Natural killer cell (primary cell): ENCODE results near the gene CNBP. TPM values are rescaled to one million over a fixed set of nuclear protein-coding genes. Genes with fewer than 3 reads are reported as not detected.
A peak's percentile ranks its signal among the peaks of the same experiment; 100 is the strongest.

Experiments used
- ATAC-seq, 3 donors: fragments of 150-1000 bp in 2 of 3; fragments of 200-7000 bp in 1 of 3; cut with Tn5 transposase; 1 replicate in 1 of 3; 2 replicates in 2 of 3; pipeline ENCODE4 v1.10.0; 2021; ENCODE audit warnings: mild to moderate bottlenecking in 2 of 3, moderate library complexity in 2 of 3
- DNase-seq, 2 donors: peaks; one replicate each; pipeline versions ENCODE4 v3.0.0 to v3.0.0-alpha.2; 2013 to 2021; ENCODE audit warnings: mixed read lengths in 1 of 2
- H3K27ac ChIP-seq: one replicate; pipeline ENCODE4 v1.5.1; 2013; ENCODE audit warnings: mild to moderate bottlenecking, low read length
- H3K27me3 ChIP-seq: one replicate; pipeline ENCODE4 v1.6.1; 2013; ENCODE audit warnings: low read length; ENCODE audit not compliant: control insufficient read depth, insufficient read depth
- H3K36me3 ChIP-seq: one replicate; pipeline ENCODE4 v1.6.1; 2013; ENCODE audit warnings: low read length; ENCODE audit not compliant: control insufficient read depth, insufficient read depth
- H3K4me1 ChIP-seq: one replicate; pipeline ENCODE4 v1.6.1; 2013; ENCODE audit warnings: low read length; ENCODE audit not compliant: control insufficient read depth, insufficient read depth
- H3K4me3 ChIP-seq: one replicate; pipeline ENCODE4 v1.5.1; 2013; ENCODE audit warnings: low read length
- H3K9me3 ChIP-seq: one replicate; pipeline ENCODE4 v1.6.1; 2013; ENCODE audit warnings: low read length; ENCODE audit not compliant: control insufficient read depth, insufficient read depth
- H3K27ac Mint-ChIP-seq, 2 donors: one replicate each; pipeline ENCODE4 v1.8.0; 2022; ENCODE audit warnings: mild to moderate bottlenecking in 2 of 2, mixed read lengths in 2 of 2, moderate library complexity in 1 of 2
- H3K27me3 Mint-ChIP-seq, 2 donors: one replicate each; pipeline ENCODE4 v1.8.0; 2022; ENCODE audit warnings: low read depth in 2 of 2, mixed read lengths in 2 of 2
- H3K36me3 Mint-ChIP-seq: one replicate; pipeline ENCODE4 v1.8.0; 2022; ENCODE audit warnings: mixed read lengths
- H3K4me1 Mint-ChIP-seq, 2 donors: one replicate each; pipeline ENCODE4 v1.8.0; 2022; ENCODE audit warnings: mixed read lengths in 2 of 2
- H3K4me3 Mint-ChIP-seq: one replicate; pipeline ENCODE4 v1.8.0; 2022; ENCODE audit warnings: mild to moderate bottlenecking, moderate library complexity, mixed read lengths
- H3K9me3 Mint-ChIP-seq, 2 donors: one replicate each; pipeline ENCODE4 v1.8.0; 2022; ENCODE audit warnings: mixed read lengths in 2 of 2
- WGBS: methylation state at CpG from one replicate; pipeline ENCODE4 v1.1.7; 2013; ENCODE audit warnings: missing lambda C conversion rate; ENCODE audit not compliant: insufficient coverage; 5-methylcytosine and 5-hydroxymethylcytosine counted together
- intact Hi-C: fragments of 100-400 bp; cut with micrococcal nuclease; formaldehyde crosslinking; loops from one replicate; pipeline ENCODE4 v1.14.2; 2022
- total RNA-seq, 4 donors: library from RNA; stranded (reverse); fragments of 120-200 nt in 1 of 4; gene quantifications; one replicate each; pipeline versions ENCODE4 v1.2.3 to v1.2.4, GENCODE V29; 2013 to 2022
- TF ChIP-seq, protein P1 (sequence below): fragments of 200-600 bp; IDR thresholded peaks from one replicate; pipeline ENCODE4 v1.8.0; 2022; ENCODE audit warnings: antibody characterized with exemption

Gene CNBP
- total RNA-seq, 3 donors from 2014 or later (not counting 1 experiment from before 2014, with no cell fraction given), result 202 to 223 (median 211) TPM

DNA sequence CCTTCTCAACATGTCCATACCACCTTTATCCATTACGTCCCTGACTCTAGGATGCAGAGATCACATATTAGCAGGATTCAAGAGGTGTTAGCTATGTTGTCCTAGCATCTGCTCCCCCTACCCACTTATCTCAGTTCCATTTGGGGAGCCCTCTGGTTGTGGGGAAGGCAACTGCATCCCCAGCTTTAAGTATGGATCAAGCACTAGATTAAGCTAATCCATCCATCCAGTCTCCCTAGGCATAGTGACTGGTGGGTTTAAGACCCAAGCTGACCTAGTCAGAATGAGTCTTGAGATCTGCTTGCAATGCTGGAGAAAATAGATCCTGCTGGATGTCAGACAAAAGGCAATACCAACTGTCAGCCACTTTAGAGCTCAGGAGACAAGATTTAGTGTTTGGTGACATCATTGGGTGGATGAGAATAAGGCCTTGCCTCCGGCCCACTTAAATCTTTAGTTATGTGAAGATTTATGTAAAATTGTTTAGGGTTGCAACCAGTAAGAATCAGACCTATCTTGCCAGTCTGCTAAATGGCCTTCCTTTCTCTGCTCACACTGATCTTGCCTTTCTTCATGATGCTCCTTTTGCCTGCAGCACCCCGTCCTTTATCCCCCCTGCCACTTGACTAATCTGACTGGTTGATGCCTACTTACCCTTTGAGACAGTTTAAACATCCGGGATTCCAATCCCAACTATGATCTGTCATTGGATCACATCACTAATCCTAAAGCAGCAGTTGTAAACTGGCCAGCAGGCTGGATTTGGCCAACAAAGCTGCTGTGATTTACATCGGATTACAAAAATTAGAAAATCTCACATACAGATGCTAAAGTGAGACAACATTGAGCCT lies 20.7 kb downstream of the CNBP start:
- no peaks in the 10 kb centered on the region for H3K36me3 Mint-ChIP-seq
- Histone ChIP-seq H3K4me1 (peaks cover 15% of the 10 kb centered on the region), H3K27ac (no peak overlapping the region), H3K27me3 (no peaks in the 10 kb centered on the region), H3K4me3 (no peak overlapping the region), H3K9me3 (no peaks in the 10 kb centered on the region), H3K36me3 (peaks cover 28% of the 10 kb centered on the region)
- no peaks in the 10 kb centered on the region for H3K27me3 Mint-ChIP-seq
- H3K4me1 Mint-ChIP-seq, result peaks cover 37 to 39% of the 10 kb centered on the region in 2 donors
- intact Hi-C loops, result no loop called here
- DNase-seq, result peak in 1 of 2 donors; percentile 44
- peak overlapping the region; percentile 96 to 99 for H3K27ac Mint-ChIP-seq
- no peak for ATAC-seq
- WGBS, result 88% methylated on average over 5 of the region's 5 CpGs
- TF ChIP-seq, protein P1, sequence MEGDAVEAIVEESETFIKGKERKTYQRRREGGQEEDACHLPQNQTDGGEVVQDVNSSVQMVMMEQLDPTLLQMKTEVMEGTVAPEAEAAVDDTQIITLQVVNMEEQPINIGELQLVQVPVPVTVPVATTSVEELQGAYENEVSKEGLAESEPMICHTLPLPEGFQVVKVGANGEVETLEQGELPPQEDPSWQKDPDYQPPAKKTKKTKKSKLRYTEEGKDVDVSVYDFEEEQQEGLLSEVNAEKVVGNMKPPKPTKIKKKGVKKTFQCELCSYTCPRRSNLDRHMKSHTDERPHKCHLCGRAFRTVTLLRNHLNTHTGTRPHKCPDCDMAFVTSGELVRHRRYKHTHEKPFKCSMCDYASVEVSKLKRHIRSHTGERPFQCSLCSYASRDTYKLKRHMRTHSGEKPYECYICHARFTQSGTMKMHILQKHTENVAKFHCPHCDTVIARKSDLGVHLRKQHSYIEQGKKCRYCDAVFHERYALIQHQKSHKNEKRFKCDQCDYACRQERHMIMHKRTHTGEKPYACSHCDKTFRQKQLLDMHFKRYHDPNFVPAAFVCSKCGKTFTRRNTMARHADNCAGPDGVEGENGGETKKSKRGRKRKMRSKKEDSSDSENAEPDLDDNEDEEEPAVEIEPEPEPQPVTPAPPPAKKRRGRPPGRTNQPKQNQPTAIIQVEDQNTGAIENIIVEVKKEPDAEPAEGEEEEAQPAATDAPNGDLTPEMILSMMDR, result no peak
- H3K4me3 Mint-ChIP-seq, result peak overlapping the region; percentile 98
- no peaks in the 10 kb centered on the region for H3K9me3 Mint-ChIP-seq

DNA sequence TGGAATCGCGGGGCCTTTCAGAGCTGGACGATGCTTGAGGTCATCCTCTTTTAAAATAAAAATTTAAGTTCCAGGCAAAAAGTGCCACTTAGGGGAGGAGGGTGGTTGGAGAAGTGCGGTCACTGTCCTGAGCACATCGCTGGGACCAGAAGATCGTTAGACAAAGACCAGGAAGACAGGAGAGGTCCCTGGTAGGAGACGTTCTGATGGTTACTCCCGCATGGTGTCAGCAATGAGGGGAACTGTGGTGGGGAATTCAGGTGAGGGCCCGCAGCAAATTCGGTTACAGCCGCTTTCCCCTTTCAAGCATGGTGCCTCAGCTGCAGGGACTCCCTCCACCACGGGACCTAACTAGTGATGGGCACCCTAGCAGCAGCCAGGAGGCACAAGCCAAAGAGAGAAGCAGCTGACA lies 21.8 kb downstream of the CNBP start:
- peak overlapping the region; percentile 65 for H3K4me3 ChIP-seq
- peaks cover 15% of the 10 kb centered on the region for H3K4me1 ChIP-seq
- no peaks in the 10 kb centered on the region for H3K27me3 Mint-ChIP-seq
- H3K27ac Mint-ChIP-seq, result peak overlapping the region; percentile 96 to 99
- peaks cover 37 to 39% of the 10 kb centered on the region in 2 donors for H3K4me1 Mint-ChIP-seq
- intact Hi-C loops, result loop anchor here (1.0 kb wide), 2 partner anchors 21 to 42 kb away; partner anchors contain the start of gene CNBP
- peak overlapping the region; percentile 98 for H3K4me3 Mint-ChIP-seq
- TF ChIP-seq, protein P1, result no peak
- no peaks in the 10 kb centered on the region for H3K9me3 ChIP-seq
- DNase-seq (peak; percentile 29 to 58), ATAC-seq (peak in 2 of 3 donors; percentile 2 to 9)
- no peaks in the 10 kb centered on the region for H3K27me3 ChIP-seq
- WGBS, result 2% methylated on average over 12 of the region's 12 CpGs
- H3K27ac ChIP-seq, result peak overlapping the region; percentile 87
- H3K36me3 ChIP-seq, result peaks cover 25% of the 10 kb centered on the region
- no peaks in the 10 kb centered on the region for H3K9me3 Mint-ChIP-seq
- no peaks in the 10 kb centered on the region for H3K36me3 Mint-ChIP-seq

DNA sequence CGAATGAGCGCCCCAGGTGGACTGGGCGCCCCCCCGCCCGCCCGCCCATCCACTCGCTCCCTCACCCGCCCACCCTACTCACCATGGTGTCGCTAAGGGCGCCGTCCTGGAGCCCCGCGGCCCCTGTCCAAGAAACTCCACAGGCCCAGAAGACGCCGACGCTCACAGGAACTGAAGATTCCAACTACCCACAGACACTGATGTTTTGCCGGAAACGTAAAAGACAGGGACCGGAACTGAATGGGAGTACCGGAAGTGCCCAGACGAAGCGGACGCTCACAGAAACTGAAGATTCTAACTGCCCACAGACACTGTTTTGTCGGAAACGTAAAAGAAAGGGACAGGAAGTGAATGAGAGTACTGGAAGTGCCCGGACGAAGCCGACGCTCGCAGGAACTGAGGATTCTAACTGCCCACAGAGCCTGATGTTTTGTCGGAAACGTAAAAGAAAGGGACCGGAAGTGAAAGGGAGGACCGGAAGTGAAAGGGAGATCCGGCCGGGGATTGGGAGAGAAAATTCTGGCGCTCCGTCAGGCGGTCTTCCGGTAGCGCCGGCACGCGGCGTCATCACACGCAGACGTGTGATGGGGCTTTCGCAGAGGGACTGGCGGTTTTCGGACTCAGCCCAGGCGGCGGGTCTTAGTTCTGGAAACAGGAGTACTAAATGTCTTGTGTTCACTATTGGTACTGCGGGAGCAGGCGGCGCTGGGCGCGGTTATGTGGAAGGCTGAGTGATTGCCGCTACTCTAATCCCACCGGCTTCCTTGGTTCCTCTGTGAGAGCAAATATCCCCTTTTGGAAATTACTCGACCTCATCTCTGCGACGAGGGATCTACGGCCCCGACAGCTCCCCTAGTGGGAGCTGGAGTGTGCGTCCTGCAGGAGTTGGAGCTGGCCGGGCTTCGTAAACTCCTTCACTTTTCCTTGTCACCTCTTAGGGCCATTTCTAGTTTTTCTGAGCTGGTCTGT lies 22.5 kb downstream of the CNBP start, which contains the start of gene ISY1:
Gene ISY1 (minus strand): TSS at position 173 of the 969 bp plus-strand sequence. CDS start 88 bp downstream, at position 85.
- peak within 1 kb of the TSS; percentile 98 for H3K4me3 Mint-ChIP-seq
- peak within 1 kb of the TSS; percentile 96 to 99 for H3K27ac Mint-ChIP-seq
- Histone ChIP-seq H3K4me1 (peaks cover 15% of the 10 kb centered on the region), H3K27me3 (no peaks in the 10 kb centered on the region), H3K9me3 (no peaks in the 10 kb centered on the region), H3K4me3 (peak within 1 kb of the TSS; percentile 65), H3K27ac (peak within 1 kb of the TSS; percentile 87), H3K36me3 (peaks cover 25% of the 10 kb centered on the region)
- DNase-seq (peak; percentile 79 to 97), ATAC-seq (peak; percentile 78 to 90 (median 86))
- WGBS, result under 1% methylated on average over 59 of the region's 67 CpGs
- H3K4me1 Mint-ChIP-seq, result peaks cover 37 to 39% of the 10 kb centered on the region in 2 donors
- no peaks in the 10 kb centered on the region for H3K36me3 Mint-ChIP-seq
- TF ChIP-seq, protein P1, result peak; percentile 62
- H3K27me3 Mint-ChIP-seq, result no peaks in the 10 kb centered on the region
- H3K9me3 Mint-ChIP-seq, result no peaks in the 10 kb centered on the region
- intact Hi-C loops, result loop anchor here (1.0 kb wide), 2 partner anchors 22 to 41 kb away; partner anchors contain the start of gene CNBP
